HEK293 (cell line): Measurements from ENCODE around the gene STAT3.

Experiments used
- CTCF ChIA-PET: fragments of 350-600 bp; formaldehyde crosslinking; extraction: SDS; loops from one replicate; lab custom pipeline; 2021; ENCODE audit warnings: antibody characterized with exemption; lab: Yijun Ruan, JAX
- POLR2A ChIA-PET: fragments of 300-600 bp; formaldehyde crosslinking; extraction: SDS; loops from one replicate; lab custom pipeline; 2020; ENCODE audit warnings: antibody characterized with exemption, inconsistent platforms; lab: Yijun Ruan, JAX
- H3K27ac ChIP-seq: fragments of 200-500 bp; sonication (Bioruptor generic); 2 replicates; pipeline ENCODE4 v1.5.1; 2014; ENCODE audit warnings: low read depth, low read length, control low read depth, inconsistent platforms; ENCODE audit errors: extremely low read depth
- H3K36me3 ChIP-seq, 2 experiments: fragments of 200-500 bp in 1 of 2; sonication (Bioruptor generic) in 1 of 2; 1 replicate in 1 of 2; 2 replicates in 1 of 2; pipeline ENCODE4 v1.5.1; 2014 to 2017; ENCODE audit warnings: inconsistent platforms in 2 of 2, low read length in 2 of 2; ENCODE audit not compliant: control insufficient read depth in 2 of 2, insufficient read depth in 1 of 2
- H3K4me1 ChIP-seq: fragments of 200-500 bp; sonication (Bioruptor generic); 2 replicates; pipeline ENCODE4 v1.5.1; 2014; ENCODE audit warnings: mild to moderate bottlenecking, low read length, inconsistent platforms; ENCODE audit not compliant: control insufficient read depth, insufficient read depth
- H3K4me3 ChIP-seq: 2 replicates; pipeline ENCODE4 v1.5.1; 2011; ENCODE audit warnings: low read depth, mild to moderate bottlenecking, control low read depth, low read length, moderate library complexity
- H3K9me3 ChIP-seq: fragments of 200-500 bp; sonication (Bioruptor generic); 2 replicates; pipeline ENCODE4 v1.5.1; 2014; ENCODE audit warnings: low read depth, low read length, inconsistent platforms; ENCODE audit not compliant: control insufficient read depth, insufficient read depth
- GLI4 ChIP-seq: fragments of 450-650 bp; formaldehyde crosslinking; IDR thresholded peaks from 2 replicates; pipeline ENCODE4 v1.5.1; 2016; ENCODE audit warnings: missing biosample characterization, missing genetic modification characterization
- IKZF3 ChIP-seq: fragments of 450-650 bp; IDR thresholded peaks from 2 replicates; pipeline ENCODE4 v1.5.0; 2018; ENCODE audit warnings: missing biosample characterization, mild to moderate bottlenecking, missing genetic modification characterization, moderate library complexity
- OSR2 ChIP-seq: fragments of 450-650 bp; formaldehyde crosslinking; IDR thresholded peaks from 2 replicates; pipeline ENCODE4 v1.5.1; 2016; ENCODE audit warnings: missing biosample characterization, missing genetic modification characterization
- ZBTB20 ChIP-seq: fragments of 450-650 bp; formaldehyde crosslinking; IDR thresholded peaks from 2 replicates; pipeline ENCODE4 v1.5.1; 2016; ENCODE audit warnings: missing biosample characterization, missing genetic modification characterization
- ZBTB7A ChIP-seq: fragments of 450-650 bp; formaldehyde crosslinking; IDR thresholded peaks from 2 replicates; pipeline ENCODE4 v1.5.1; 2016; ENCODE audit warnings: low read depth, missing biosample characterization, missing genetic modification characterization
- ZEB2 ChIP-seq: fragments of 450-650 bp; formaldehyde crosslinking; IDR thresholded peaks from 2 replicates; pipeline ENCODE4 v1.5.1; 2016; ENCODE audit warnings: missing biosample characterization, missing genetic modification characterization
- ZNF112 ChIP-seq: fragments of 450-650 bp; formaldehyde crosslinking; IDR thresholded peaks from 2 replicates; pipeline ENCODE4 v1.5.0; 2017; ENCODE audit warnings: missing biosample characterization, missing genetic modification characterization
- ZNF184 ChIP-seq: fragments of 450-650 bp; IDR thresholded peaks from 2 replicates; pipeline ENCODE4 v1.5.1; 2018; ENCODE audit warnings: missing biosample characterization, mild to moderate bottlenecking, missing genetic modification characterization
- ZNF19 ChIP-seq: fragments of 450-650 bp; formaldehyde crosslinking; IDR thresholded peaks from 2 replicates; pipeline ENCODE4; 2016; ENCODE audit warnings: missing biosample characterization, missing genetic modification characterization, low read depth
- ZNF292 ChIP-seq: fragments of 450-650 bp; formaldehyde crosslinking; IDR thresholded peaks from 2 replicates; pipeline ENCODE4 v1.5.1; 2016; ENCODE audit warnings: low read depth, missing biosample characterization, missing genetic modification characterization, borderline replicate concordance
- ZNF335 ChIP-seq: fragments of 450-650 bp; formaldehyde crosslinking; conservative IDR thresholded peaks from 2 replicates; pipeline ENCODE4 v1.5.1; 2016; ENCODE audit warnings: missing biosample characterization, missing genetic modification characterization
- ZNF366 ChIP-seq: fragments of 450-650 bp; formaldehyde crosslinking; conservative IDR thresholded peaks from 2 replicates; pipeline ENCODE4 v1.5.1; 2016; ENCODE audit warnings: missing biosample characterization, missing genetic modification characterization
- ZNF488 ChIP-seq: fragments of 450-650 bp; formaldehyde crosslinking; IDR thresholded peaks from 2 replicates; pipeline ENCODE4 v1.5.1; 2016; ENCODE audit warnings: missing biosample characterization, missing genetic modification characterization
- ZNF585B ChIP-seq: fragments of 450-650 bp; formaldehyde crosslinking; IDR thresholded peaks from 2 replicates; pipeline ENCODE4 v1.5.1; 2016; ENCODE audit warnings: missing biosample characterization, missing genetic modification characterization
- ZNF623 ChIP-seq: fragments of 450-650 bp; formaldehyde crosslinking; IDR thresholded peaks from 2 replicates; pipeline ENCODE4 v1.5.1; 2016; ENCODE audit warnings: missing biosample characterization, missing genetic modification characterization
- ZNF626 ChIP-seq: fragments of 450-650 bp; sonication (Bioruptor Pico); formaldehyde crosslinking; IDR thresholded peaks from 2 replicates; pipeline ENCODE4 v1.5.1; 2018; ENCODE audit warnings: missing biosample characterization, missing genetic modification characterization, inconsistent platforms
- ZNF660 ChIP-seq: fragments of 450-650 bp; IDR thresholded peaks from 2 replicates; pipeline ENCODE4 v1.5.1; 2018; ENCODE audit warnings: missing biosample characterization, mild to moderate bottlenecking, missing genetic modification characterization
- ZNF664 ChIP-seq: fragments of 450-650 bp; formaldehyde crosslinking; IDR thresholded peaks from 2 replicates; pipeline ENCODE4 v1.5.1; 2016; ENCODE audit warnings: missing biosample characterization, missing genetic modification characterization
- ZNF76 ChIP-seq: fragments of 450-650 bp; formaldehyde crosslinking; IDR thresholded peaks from 2 replicates; pipeline ENCODE4; 2016; ENCODE audit warnings: low read depth, missing biosample characterization, missing genetic modification characterization, borderline replicate concordance
- ZNF785 ChIP-seq: fragments of 450-650 bp; formaldehyde crosslinking; IDR thresholded peaks from 2 replicates; pipeline ENCODE4 v1.5.1; 2016; ENCODE audit warnings: missing biosample characterization, missing genetic modification characterization
- ZNF837 ChIP-seq: fragments of 450-650 bp; formaldehyde crosslinking; IDR thresholded peaks from 2 replicates; pipeline ENCODE4 v1.5.1; 2016; ENCODE audit warnings: missing biosample characterization, missing genetic modification characterization
- TF ChIP-seq, protein P1 (sequence below): fragments of 450-650 bp; formaldehyde crosslinking; IDR thresholded peaks from 2 replicates; pipeline ENCODE4 v1.5.0; 2017; ENCODE audit warnings: missing biosample characterization, missing genetic modification characterization, borderline replicate concordance
- TF ChIP-seq, protein P2 (sequence below): fragments of 450-650 bp; formaldehyde crosslinking; IDR thresholded peaks from 2 replicates; pipeline ENCODE4 v1.5.1; 2017; ENCODE audit warnings: missing biosample characterization, missing genetic modification characterization
- TF ChIP-seq, protein P3 (sequence below): fragments of 450-650 bp; formaldehyde crosslinking; IDR thresholded peaks from 2 replicates; pipeline ENCODE4 v1.5.1; 2016; ENCODE audit warnings: missing biosample characterization, missing genetic modification characterization

Gene STAT3

GRCh38 chr17:42407289-42407836, 19.1 kb upstream of the STAT3 start (continued):
- TF ChIP-seq ZNF660 (no peak), ZBTB7A (no peak), ZNF335 (peak; percentile 73), ZNF76 (tag by site-specific recombination) (peak; percentile 99), GLI4 (tag by site-specific recombination) (no peak), OSR2 (tag by site-specific recombination) (no peak), ZNF366 (tag by site-specific recombination) (0 out of 2 replicates have a peak, but pooled peaks have one; percentile 26), ZNF112 (tag by site-specific recombination) (no peak), ZNF292 (tag by site-specific recombination) (no peak), ZNF623 (tag by site-specific recombination) (no peak), ZBTB20 (tag by site-specific recombination) (peak; percentile 53; the same call in 1 of the 2 replicates), ZNF488 (tag by site-specific recombination) (no peak), ZNF664 (tag by site-specific recombination) (no peak), ZNF585B (tag by site-specific recombination) (no peak), ZNF184 (tag by site-specific recombination) (no peak), ZEB2 (tag by site-specific recombination) (no peak)
- TF ChIP-seq, protein P1, sequence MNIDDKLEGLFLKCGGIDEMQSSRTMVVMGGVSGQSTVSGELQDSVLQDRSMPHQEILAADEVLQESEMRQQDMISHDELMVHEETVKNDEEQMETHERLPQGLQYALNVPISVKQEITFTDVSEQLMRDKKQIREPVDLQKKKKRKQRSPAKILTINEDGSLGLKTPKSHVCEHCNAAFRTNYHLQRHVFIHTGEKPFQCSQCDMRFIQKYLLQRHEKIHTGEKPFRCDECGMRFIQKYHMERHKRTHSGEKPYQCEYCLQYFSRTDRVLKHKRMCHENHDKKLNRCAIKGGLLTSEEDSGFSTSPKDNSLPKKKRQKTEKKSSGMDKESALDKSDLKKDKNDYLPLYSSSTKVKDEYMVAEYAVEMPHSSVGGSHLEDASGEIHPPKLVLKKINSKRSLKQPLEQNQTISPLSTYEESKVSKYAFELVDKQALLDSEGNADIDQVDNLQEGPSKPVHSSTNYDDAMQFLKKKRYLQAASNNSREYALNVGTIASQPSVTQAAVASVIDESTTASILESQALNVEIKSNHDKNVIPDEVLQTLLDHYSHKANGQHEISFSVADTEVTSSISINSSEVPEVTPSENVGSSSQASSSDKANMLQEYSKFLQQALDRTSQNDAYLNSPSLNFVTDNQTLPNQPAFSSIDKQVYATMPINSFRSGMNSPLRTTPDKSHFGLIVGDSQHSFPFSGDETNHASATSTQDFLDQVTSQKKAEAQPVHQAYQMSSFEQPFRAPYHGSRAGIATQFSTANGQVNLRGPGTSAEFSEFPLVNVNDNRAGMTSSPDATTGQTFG (tag by site-specific recombination): no peak
- TF ChIP-seq, protein P2, sequence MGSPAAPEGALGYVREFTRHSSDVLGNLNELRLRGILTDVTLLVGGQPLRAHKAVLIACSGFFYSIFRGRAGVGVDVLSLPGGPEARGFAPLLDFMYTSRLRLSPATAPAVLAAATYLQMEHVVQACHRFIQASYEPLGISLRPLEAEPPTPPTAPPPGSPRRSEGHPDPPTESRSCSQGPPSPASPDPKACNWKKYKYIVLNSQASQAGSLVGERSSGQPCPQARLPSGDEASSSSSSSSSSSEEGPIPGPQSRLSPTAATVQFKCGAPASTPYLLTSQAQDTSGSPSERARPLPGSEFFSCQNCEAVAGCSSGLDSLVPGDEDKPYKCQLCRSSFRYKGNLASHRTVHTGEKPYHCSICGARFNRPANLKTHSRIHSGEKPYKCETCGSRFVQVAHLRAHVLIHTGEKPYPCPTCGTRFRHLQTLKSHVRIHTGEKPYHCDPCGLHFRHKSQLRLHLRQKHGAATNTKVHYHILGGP (tag by site-specific recombination): no peak
- TF ChIP-seq, protein P3, sequence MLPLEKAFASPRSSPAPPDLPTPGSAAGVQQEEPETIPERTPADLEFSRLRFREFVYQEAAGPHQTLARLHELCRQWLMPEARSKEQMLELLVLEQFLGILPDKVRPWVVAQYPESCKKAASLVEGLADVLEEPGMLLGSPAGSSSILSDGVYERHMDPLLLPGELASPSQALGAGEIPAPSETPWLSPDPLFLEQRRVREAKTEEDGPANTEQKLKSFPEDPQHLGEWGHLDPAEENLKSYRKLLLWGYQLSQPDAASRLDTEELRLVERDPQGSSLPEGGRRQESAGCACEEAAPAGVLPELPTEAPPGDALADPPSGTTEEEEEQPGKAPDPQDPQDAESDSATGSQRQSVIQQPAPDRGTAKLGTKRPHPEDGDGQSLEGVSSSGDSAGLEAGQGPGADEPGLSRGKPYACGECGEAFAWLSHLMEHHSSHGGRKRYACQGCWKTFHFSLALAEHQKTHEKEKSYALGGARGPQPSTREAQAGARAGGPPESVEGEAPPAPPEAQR (tag by site-specific recombination): no peak

DNA sequence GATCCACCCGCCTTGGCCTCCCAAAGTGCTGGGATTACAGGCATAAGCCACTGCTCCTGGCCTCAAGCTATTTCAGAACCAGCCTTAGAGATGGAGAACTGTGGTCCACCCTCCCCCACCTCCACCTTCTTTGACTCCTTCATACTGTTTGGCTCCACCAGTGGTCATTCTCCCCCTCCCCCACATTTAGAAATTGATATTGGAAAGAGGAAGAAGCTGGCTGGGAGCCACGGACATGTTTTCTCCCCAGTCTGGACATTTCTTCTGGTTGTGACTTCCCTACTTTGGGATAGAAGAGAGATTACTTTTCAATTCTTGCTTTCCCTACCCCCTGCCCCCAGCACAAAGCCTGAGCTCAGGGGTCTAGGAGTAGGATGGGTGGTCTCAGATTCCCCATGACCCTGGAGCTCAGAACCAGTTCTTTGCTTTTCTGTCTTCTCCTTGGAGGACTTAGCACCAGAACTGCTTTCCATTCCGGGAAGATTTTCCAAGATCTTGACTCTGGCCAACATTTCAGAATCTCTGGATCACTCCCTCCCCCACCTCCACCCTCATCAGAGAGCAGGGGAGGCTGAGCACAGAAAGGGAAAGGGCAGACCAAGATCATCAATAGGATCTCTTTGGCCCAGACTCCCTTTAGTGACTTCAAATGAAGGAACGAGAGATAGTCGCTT, 18.5 kb upstream of the STAT3 start:
- ChIA-PET POLR2A (interaction anchor here (0.6 to 3.3 kb wide), 9 partner anchors 8 to 352 kb away, joined by 3 to 41 read pairs (median 4); partner anchors contain the start of genes CAVIN1 and STAT3), CTCF (interaction anchor here (0.6 to 13.6 kb wide), 38 partner anchors 8 to 442 kb away, joined by 3 to 378 read pairs (median 5); partner anchors contain the start of genes CAVIN1 and STAT3)
- Histone ChIP-seq H3K4me1 (0 out of 2 replicates have a peak, but pooled peaks cover 3% of the 10 kb centered on the region), H3K4me3 (no peak overlapping the region), H3K9me3 (no peaks in the 10 kb centered on the region), H3K27ac (no peak overlapping the region), H3K36me3 (peaks cover 3 to 7% of the 10 kb centered on the region in 2 experiments; a peak in 1 of 3 replicates)
- TF ChIP-seq ZNF626 (no peak), ZNF19 (tag by site-specific recombination) (no peak), ZNF785 (tag by site-specific recombination) (no peak), ZNF837 (tag by site-specific recombination) (no peak), IKZF3 (tag by site-specific recombination) (0 out of 2 replicates have a peak, but pooled peaks have one; percentile 0)
